Colonic mucosa (tissue), 4 donors: ENCODE measurements around the gene CARMIL1. TPM values are rescaled to one million over a fixed set of nuclear protein-coding genes. Genes with fewer than 3 reads are reported as not detected.

Source experiments
- DNase-seq: peaks from one replicate; pipeline ENCODE4 v3.0.0-alpha.2; 2020
- H3K27ac ChIP-seq: fragments of 200-600 bp; one replicate; pipeline ENCODE4 v1.8.0; 2021
- H3K27me3 ChIP-seq: fragments of 200-600 bp; one replicate; pipeline ENCODE4 v1.8.0; 2021
- H3K36me3 ChIP-seq: fragments of 200-600 bp; one replicate; pipeline ENCODE4 v1.8.0; 2021
- H3K4me1 ChIP-seq: fragments of 200-600 bp; one replicate; pipeline ENCODE4 v1.8.0; 2021; ENCODE audit warnings: mild to moderate bottlenecking
- H3K4me3 ChIP-seq: fragments of 200-600 bp; one replicate; pipeline ENCODE4 v1.8.0; 2021
- H3K9ac ChIP-seq, 2 donors: one replicate each; pipeline ENCODE4 v1.7.0; 2013; ENCODE audit warnings: control low read depth in 2 of 2, low read depth in 2 of 2, low read length in 2 of 2
- H3K9me3 ChIP-seq: fragments of 200-600 bp; one replicate; pipeline ENCODE4 v1.8.0; 2021
- CTCF ChIP-seq: fragments of 200-600 bp; IDR thresholded peaks from one replicate; pipeline ENCODE4 v1.8.0; 2022; ENCODE audit warnings: antibody characterized with exemption, mild to moderate bottlenecking
- intact Hi-C: fragments of 100-400 bp; cut with DNase I; formaldehyde crosslinking; loops from one replicate; pipeline ENCODE4 v1.14.1; 2022
- total RNA-seq, 2 donors: library from RNA; stranded (reverse); fragmentation: NEBNext Ultra II Directional in 1 of 2; extraction: Animal tissue kit (Norgen Biotek cat#: 25700) in 1 of 2; gene quantifications; one replicate each; pipeline ENCODE4 v1.2.1, GENCODE V29; 2021
- donor health status: healthy.
- donor health status: DM: no; HTN: no; CAD: no.
- donor health status: DM: no; HTN: no; CAD: no.

Gene CARMIL1
- total RNA-seq, 2 donors from 2014 or later = 38.6 to 50.2 TPM

- Histone ChIP-seq H3K36me3 (no peaks in the 10 kb centered on the region), H3K4me3 (no peak overlapping the region), H3K9ac (no peak overlapping the region), H3K4me1 (peaks cover 3% of the 10 kb centered on the region), H3K9me3 (no peaks in the 10 kb centered on the region), H3K27ac (no peak overlapping the region), H3K27me3 (no peaks in the 10 kb centered on the region)
- intact Hi-C loops = loop anchor here (5.0 kb wide), 1 partner anchor 211 kb away; the partner anchor contains the start of gene CARMIL1
- DNase-seq = no peak
- no peak for TF ChIP-seq CTCF
These were observed 209.0 kb downstream of the CARMIL1 start for GRCh38 chr6:25488156-25488555.

- no peak for TF ChIP-seq CTCF
- Histone ChIP-seq H3K4me1 (peaks cover 3% of the 10 kb centered on the region), H3K27ac (no peak overlapping the region), H3K36me3 (no peaks in the 10 kb centered on the region), H3K9ac (no peak overlapping the region), H3K27me3 (no peaks in the 10 kb centered on the region), H3K4me3 (no peak overlapping the region), H3K9me3 (no peaks in the 10 kb centered on the region)
- intact Hi-C loops = loop anchor here (5.0 kb wide), 1 partner anchor 212 kb away; the partner anchor contains the start of gene CARMIL1
- DNase-seq = no peak
These were observed 210.2 kb downstream of the CARMIL1 start for GRCh38 chr6:25489399-25489798.

GRCh38 chr6:25490018-25490801 lies 211.0 kb downstream of the CARMIL1 start:
- Histone ChIP-seq H3K27me3 (no peaks in the 10 kb centered on the region), H3K27ac (no peak overlapping the region), H3K4me1 (peaks cover 3% of the 10 kb centered on the region), H3K4me3 (no peak overlapping the region), H3K9me3 (no peaks in the 10 kb centered on the region), H3K9ac (peak overlapping the region in 1 of 2 donors; percentile 28), H3K36me3 (no peaks in the 10 kb centered on the region)
- intact Hi-C loops = loop anchor here (5.0 to 10.0 kb wide), 2 partner anchors 115 to 223 kb away; no protein-coding TSS in a partner anchor
- peak; percentile 86 for DNase-seq
- peak; percentile 81 for TF ChIP-seq CTCF

DNA sequence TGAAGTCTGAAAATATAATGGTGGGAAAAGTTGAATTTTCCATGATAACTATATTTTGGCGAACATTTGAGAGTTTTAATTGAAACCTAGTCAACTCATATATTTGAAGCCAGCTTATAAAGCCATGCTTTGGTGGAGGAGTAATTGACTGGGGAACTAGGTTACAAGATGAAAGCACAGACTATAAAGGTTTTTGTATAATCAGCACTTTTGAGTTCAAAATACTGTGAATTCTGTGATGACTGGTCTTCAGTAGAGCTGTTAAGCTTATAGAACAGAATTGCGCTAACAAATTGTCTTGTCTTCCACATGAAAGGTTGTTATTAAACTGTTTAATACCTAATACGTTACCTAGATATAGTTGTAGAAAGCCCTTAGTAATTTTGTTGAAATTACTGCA lies 213.8 kb downstream of the CARMIL1 start:
- H3K36me3 ChIP-seq = no peaks in the 10 kb centered on the region
- no peak overlapping the region for H3K27ac ChIP-seq
- intact Hi-C loops = loop anchor here (5.0 to 10.0 kb wide), 2 partner anchors 112 to 226 kb away; no protein-coding TSS in a partner anchor
- H3K4me3 ChIP-seq = no peak overlapping the region
- no peak overlapping the region for H3K9ac ChIP-seq
- peaks cover 3% of the 10 kb centered on the region for H3K4me1 ChIP-seq
- H3K9me3 ChIP-seq = no peaks in the 10 kb centered on the region
- no peak for DNase-seq
- no peaks in the 10 kb centered on the region for H3K27me3 ChIP-seq
- TF ChIP-seq CTCF = no peak

DNA sequence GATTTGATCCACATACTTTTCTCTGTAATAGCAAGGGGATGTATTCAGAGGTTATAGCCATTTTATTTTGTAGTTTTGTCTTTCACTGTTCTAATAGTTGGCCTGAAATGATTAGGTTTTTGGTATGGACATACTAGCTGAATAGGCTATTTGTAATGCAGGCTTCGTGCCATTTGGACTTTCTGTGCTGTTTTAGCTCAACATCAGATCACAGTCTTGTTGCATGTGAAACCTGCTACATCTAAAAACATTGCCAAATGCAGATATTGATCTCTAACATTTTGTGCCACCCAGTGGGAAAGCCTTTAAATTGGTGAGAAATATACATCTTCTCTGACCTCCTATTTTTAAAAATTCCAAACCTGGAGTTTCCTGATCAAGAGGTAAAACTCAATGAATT lies 215.3 kb downstream of the CARMIL1 start:
- TF ChIP-seq CTCF = no peak
- Histone ChIP-seq H3K27me3 (no peaks in the 10 kb centered on the region), H3K36me3 (no peaks in the 10 kb centered on the region), H3K4me1 (peaks cover 3% of the 10 kb centered on the region), H3K27ac (no peak overlapping the region), H3K4me3 (no peak overlapping the region), H3K9ac (no peak overlapping the region), H3K9me3 (no peaks in the 10 kb centered on the region)
- no peak for DNase-seq
- intact Hi-C loops = loop anchor here (5.0 to 10.0 kb wide), 2 partner anchors 110 to 227 kb away; no protein-coding TSS in a partner anchor
